MM.1S (cell line): ENCODE results near the gene XIRP2.

ENCODE experiments used
- DNase-seq: peaks from one replicate; pipeline ENCODE4 v3.0.0-alpha.2; 2015
- H2AFZ ChIP-seq: fragments of 300-600 bp; sonication (generic); 2 replicates; pipeline ENCODE4 v1.6.0; 2016; ENCODE audit warnings: antibody characterized with exemption, low read length
- H3F3A ChIP-seq: fragments of 300-600 bp; sonication (generic); 2 replicates; pipeline ENCODE4 v1.6.1; 2016; ENCODE audit warnings: mild to moderate bottlenecking, antibody characterized with exemption, low read length, moderate library complexity, mixed read lengths; ENCODE audit not compliant: insufficient read depth
- H3K27ac ChIP-seq: fragments of 300-600 bp; sonication (generic); 2 replicates; pipeline ENCODE4 v1.5.1; 2016; ENCODE audit warnings: mild to moderate bottlenecking, low read length
- H3K27me3 ChIP-seq: fragments of 300-600 bp; sonication (generic); replicated peaks from 2 replicates; pipeline ENCODE4 v1.6.0; 2016; ENCODE audit warnings: low read length; ENCODE audit not compliant: insufficient read depth
- H3K36me3 ChIP-seq: fragments of 300-600 bp; sonication (generic); replicated peaks from 2 replicates; pipeline ENCODE4 v1.6.1; 2016; ENCODE audit warnings: mild to moderate bottlenecking, low read length, mixed read lengths; ENCODE audit not compliant: insufficient read depth
- H3K4me1 ChIP-seq: fragments of 300-600 bp; sonication (generic); 2 replicates; pipeline ENCODE4 v1.6.1; 2016; ENCODE audit warnings: low read length, mixed read lengths
- H3K4me2 ChIP-seq: fragments of 300-600 bp; sonication (generic); 2 replicates; pipeline ENCODE4 v1.6.0; 2016; ENCODE audit warnings: low read depth, low read length
- H3K4me3 ChIP-seq: fragments of 300-600 bp; sonication (generic); 2 replicates; pipeline ENCODE4 v1.5.1; 2016; ENCODE audit warnings: low read length, mixed read lengths
- H3K79me2 ChIP-seq: fragments of 300-600 bp; sonication (generic); 2 replicates; pipeline ENCODE4 v1.6.1; 2016; ENCODE audit warnings: mixed run types, low read length, mixed read lengths
- H3K9ac ChIP-seq: fragments of 300-600 bp; sonication (generic); 2 replicates; pipeline ENCODE4 v1.6.1; 2016; ENCODE audit warnings: low read length, mixed read lengths
- H3K9me2 ChIP-seq: fragments of 300-600 bp; sonication (generic); replicated peaks from 2 replicates; pipeline ENCODE4 v1.6.1; 2016; ENCODE audit warnings: mild to moderate bottlenecking, low read length, mixed read lengths; ENCODE audit not compliant: insufficient read depth
- H3K9me3 ChIP-seq: fragments of 300-600 bp; sonication (generic); replicated peaks from 2 replicates; pipeline ENCODE4 v1.6.1; 2016; ENCODE audit warnings: mild to moderate bottlenecking, low read length, mixed read lengths; ENCODE audit not compliant: insufficient read depth
- H4K20me1 ChIP-seq: fragments of 300-600 bp; sonication (generic); 2 replicates; pipeline ENCODE4 v1.6.1; 2016; ENCODE audit warnings: mild to moderate bottlenecking, low read length, moderate library complexity, mixed read lengths; ENCODE audit not compliant: insufficient read depth
- EZH2 ChIP-seq: fragments of 300-600 bp; sonication (generic); optimal IDR thresholded peaks from 2 replicates; pipeline ENCODE3; 2017; ENCODE audit warnings: low read depth, mild to moderate bottlenecking, antibody characterized with exemption, low read length, mixed read lengths
- EZH2phosphoT487 ChIP-seq: fragments of 300-600 bp; sonication (generic); IDR thresholded peaks from 2 replicates; pipeline ENCODE4 v1.6.1; 2018; ENCODE audit warnings: antibody characterized with exemption, low read length
- TF ChIP-seq, protein P1 (sequence below): fragments of 300-600 bp; sonication (generic); IDR thresholded peaks from 2 replicates; pipeline ENCODE4 v1.5.1; 2016; ENCODE audit warnings: antibody characterized with exemption, low read length, mixed read lengths

Gene XIRP2

DNA sequence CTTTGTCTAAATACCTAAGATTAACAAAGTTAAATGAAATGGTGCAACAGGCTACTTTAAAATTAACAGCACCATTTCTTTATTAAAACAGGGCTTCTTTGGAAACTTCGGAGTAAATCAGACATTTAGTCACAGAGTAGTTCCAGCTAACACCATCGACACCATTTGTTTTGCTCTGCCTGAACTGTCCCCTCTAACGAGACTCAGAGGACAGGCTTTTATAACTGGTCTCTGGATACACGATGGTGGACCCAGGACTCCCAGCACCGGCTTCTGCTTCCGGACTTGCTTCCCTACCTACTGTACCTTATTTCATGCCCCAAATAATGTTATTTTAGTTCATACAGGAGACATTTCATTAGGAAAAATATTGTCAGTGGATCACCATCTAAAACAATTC, 252.1 kb downstream of the XIRP2 start:
- H3K4me1 ChIP-seq: no peaks in the 10 kb centered on the region
- H3K9me2 ChIP-seq: no peaks in the 10 kb centered on the region
- no peak overlapping the region for H2AFZ ChIP-seq
- H3K9me3 ChIP-seq: no peaks in the 10 kb centered on the region
- no peak overlapping the region for H3K9ac ChIP-seq
- H3K36me3 ChIP-seq: no peaks in the 10 kb centered on the region
- H3K27me3 ChIP-seq: no peaks in the 10 kb centered on the region
- no peaks in the 10 kb centered on the region for H4K20me1 ChIP-seq
- H3K27ac ChIP-seq: no peak overlapping the region
- no peak overlapping the region for H3K4me2 ChIP-seq
- no peak for DNase-seq
- TF ChIP-seq EZH2: no peak
- no peak for TF ChIP-seq EZH2phosphoT487
- TF ChIP-seq, protein P1, sequence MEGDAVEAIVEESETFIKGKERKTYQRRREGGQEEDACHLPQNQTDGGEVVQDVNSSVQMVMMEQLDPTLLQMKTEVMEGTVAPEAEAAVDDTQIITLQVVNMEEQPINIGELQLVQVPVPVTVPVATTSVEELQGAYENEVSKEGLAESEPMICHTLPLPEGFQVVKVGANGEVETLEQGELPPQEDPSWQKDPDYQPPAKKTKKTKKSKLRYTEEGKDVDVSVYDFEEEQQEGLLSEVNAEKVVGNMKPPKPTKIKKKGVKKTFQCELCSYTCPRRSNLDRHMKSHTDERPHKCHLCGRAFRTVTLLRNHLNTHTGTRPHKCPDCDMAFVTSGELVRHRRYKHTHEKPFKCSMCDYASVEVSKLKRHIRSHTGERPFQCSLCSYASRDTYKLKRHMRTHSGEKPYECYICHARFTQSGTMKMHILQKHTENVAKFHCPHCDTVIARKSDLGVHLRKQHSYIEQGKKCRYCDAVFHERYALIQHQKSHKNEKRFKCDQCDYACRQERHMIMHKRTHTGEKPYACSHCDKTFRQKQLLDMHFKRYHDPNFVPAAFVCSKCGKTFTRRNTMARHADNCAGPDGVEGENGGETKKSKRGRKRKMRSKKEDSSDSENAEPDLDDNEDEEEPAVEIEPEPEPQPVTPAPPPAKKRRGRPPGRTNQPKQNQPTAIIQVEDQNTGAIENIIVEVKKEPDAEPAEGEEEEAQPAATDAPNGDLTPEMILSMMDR: no peak
- H3K79me2 ChIP-seq: no peaks in the 10 kb centered on the region
- no peaks in the 10 kb centered on the region for H3F3A ChIP-seq
- H3K4me3 ChIP-seq: no peak overlapping the region

DNA sequence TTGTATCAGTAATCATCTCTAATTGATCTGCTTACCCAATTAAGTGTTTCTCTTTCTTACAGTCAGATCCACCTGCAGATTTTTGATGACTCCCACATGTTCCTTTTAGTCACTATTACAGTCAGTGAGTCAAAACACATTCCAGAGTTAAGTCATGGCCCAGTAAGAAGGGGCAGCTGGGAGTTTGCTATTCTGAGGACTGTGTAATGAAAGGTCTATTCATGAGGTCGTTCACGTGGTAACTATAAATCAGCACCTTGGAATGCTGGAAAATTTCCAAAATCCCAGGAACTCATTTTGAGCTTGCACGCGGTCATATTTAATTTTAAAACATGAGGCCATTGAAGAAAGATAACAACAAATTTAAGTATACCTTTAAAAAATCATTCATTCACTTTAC, 252.5 kb downstream of the XIRP2 start:
- TF ChIP-seq, protein P1: no peak
- no peak for TF ChIP-seq EZH2
- Histone ChIP-seq H3K27ac (no peak overlapping the region), H3K9ac (no peak overlapping the region), H4K20me1 (no peaks in the 10 kb centered on the region), H3K4me1 (no peaks in the 10 kb centered on the region), H3K4me3 (no peak overlapping the region), H2AFZ (no peak overlapping the region), H3K9me3 (no peaks in the 10 kb centered on the region), H3F3A (no peaks in the 10 kb centered on the region), H3K36me3 (no peaks in the 10 kb centered on the region), H3K9me2 (no peaks in the 10 kb centered on the region), H3K4me2 (no peak overlapping the region), H3K27me3 (no peaks in the 10 kb centered on the region), H3K79me2 (no peaks in the 10 kb centered on the region)
- no peak for DNase-seq

DNA sequence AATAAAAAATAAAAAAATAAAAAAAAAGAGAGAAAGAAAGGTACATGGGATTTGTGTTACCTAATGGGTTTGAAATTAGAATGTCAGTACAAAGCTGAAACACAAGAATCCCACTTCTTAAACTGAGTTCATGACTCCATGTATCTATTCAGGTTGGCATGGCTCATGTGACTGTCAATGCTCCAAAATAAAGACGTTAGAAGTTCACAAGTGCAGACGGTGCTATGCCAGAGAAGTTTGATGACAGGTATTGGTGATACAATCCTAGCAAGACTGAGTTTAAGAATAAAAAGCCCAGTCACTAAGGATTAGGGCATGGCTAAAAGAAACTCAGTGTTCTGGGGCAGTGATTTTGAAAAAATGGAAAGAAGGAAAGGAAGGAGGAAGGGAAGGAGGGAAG, 254.3 kb downstream of the XIRP2 start:
- Histone ChIP-seq H3K4me2 (no peak overlapping the region), H2AFZ (no peak overlapping the region)

More for the DNA sequence above, 254.3 kb downstream of the XIRP2 start:
- TF ChIP-seq EZH2 (no peak), EZH2phosphoT487 (no peak)
- TF ChIP-seq, protein P1: no peak
- H3K27ac ChIP-seq: no peak overlapping the region
- DNase-seq: no peak
- H3F3A ChIP-seq: no peaks in the 10 kb centered on the region
- H3K79me2 ChIP-seq: no peaks in the 10 kb centered on the region
- H3K27me3 ChIP-seq: no peaks in the 10 kb centered on the region
- no peaks in the 10 kb centered on the region for H3K36me3 ChIP-seq
- H3K4me3 ChIP-seq: no peak overlapping the region
- no peaks in the 10 kb centered on the region for H3K9me2 ChIP-seq
- H3K4me1 ChIP-seq: no peaks in the 10 kb centered on the region
- no peaks in the 10 kb centered on the region for H3K9me3 ChIP-seq
- no peaks in the 10 kb centered on the region for H4K20me1 ChIP-seq
- H3K9ac ChIP-seq: no peak overlapping the region
